ENCODE data around the gene FNDC3A.

GRCh38 chr13:49071341-49071937 lies 95.7 kb downstream of the FNDC3A start:
- TF ChIP-seq CTCF (IDR thresholded peaks at IDR 0.05) (no peak), EZH2 (IDR thresholded peaks at IDR 0.05) (no peak), EZH2phosphoT487 (IDR thresholded peaks at IDR 0.05) (no peak)

Measured in neural progenitor cell (in vitro differentiated cells).